Right lobe of liver (tissue), 6 donors: ENCODE results near the gene ALCAM. TPM values are rescaled to one million over a fixed set of nuclear protein-coding genes. Genes with fewer than 3 reads are reported as not detected.

Experiments
- ATAC-seq, 4 donors: fragments of 200-7000 bp; cut with Tn5 transposase; one replicate each; pipeline ENCODE4 v1.9.1; 2020; ENCODE audit warnings: mild to moderate bottlenecking in 4 of 4, moderate library complexity in 4 of 4
- DNase-seq, 3 donors: peaks; one replicate each; pipeline ENCODE4 v3.0.0-alpha.2; 2020
- H3K27ac ChIP-seq, 3 donors: fragments of 200-600 bp; one replicate each; pipeline ENCODE4 v1.8.0; 2022
- H3K27me3 ChIP-seq, 2 donors: fragments of 200-600 bp; one replicate each; pipeline ENCODE4 v1.8.0; 2022
- H3K36me3 ChIP-seq, 4 donors: fragments of 200-600 bp; sonication (generic) in 1 of 4; one replicate each; pipeline versions ENCODE4 v1.5.1 to v1.8.0; 2017 to 2022; ENCODE audit warnings: control low read depth in 1 of 4
- H3K4me1 ChIP-seq, 4 donors: fragments of 200-600 bp; sonication (generic) in 1 of 4; one replicate each; pipeline versions ENCODE4 v1.5.1 to v1.8.0; 2017 to 2022; ENCODE audit warnings: control low read depth in 1 of 4
- H3K4me3 ChIP-seq, 3 donors: fragments of 200-600 bp; one replicate each; pipeline ENCODE4 v1.8.0; 2022
- H3K9me3 ChIP-seq, 4 donors: fragments of 200-600 bp; sonication (generic) in 1 of 4; one replicate each; pipeline versions ENCODE4 v1.5.1 to v1.8.0; 2017 to 2022; ENCODE audit warnings: control low read depth in 1 of 4
- CTCF ChIP-seq, 4 donors: fragments of 200-600 bp in 3 of 4; fragments of 450-650 bp in 1 of 4; IDR thresholded peaks; one replicate each; pipeline versions ENCODE4 v1.5.1 to v1.8.0; 2016 to 2022; ENCODE audit warnings: antibody characterized with exemption in 4 of 4, mild to moderate bottlenecking in 2 of 4
- POLR2A ChIP-seq: fragments of 450-650 bp; IDR thresholded peaks from one replicate; pipeline ENCODE4 v1.6.1; 2017; ENCODE audit warnings: antibody characterized with exemption, mild to moderate bottlenecking
- WGBS: methylation state at CpG from one replicate; pipeline ENCODE4 v1.1.6; 2018; ENCODE audit warnings: low coverage, low lambda C conversion rate; ENCODE audit not compliant: insufficient coverage; ENCODE audit errors: missing lambda C conversion rate; 5-methylcytosine and 5-hydroxymethylcytosine counted together
- intact Hi-C, 2 donors: fragments of 100-400 bp; cut with DNase I; formaldehyde crosslinking; loops; one replicate each; pipeline versions ENCODE4 v1.11.2 to v1.14.1; 2022
- total RNA-seq, 6 experiments: library from RNA; depleted of rRNA in 2 of 6; stranded (reverse); fragments of >200 nt in 2 of 6; fragmentation: NEBNext Ultra II Directional in 3 of 6; extraction: Animal tissue kit (Norgen Biotek cat#: 25700) in 3 of 6; gene quantifications; one replicate each; pipeline versions ENCODE4 v1.1.0 to v1.2.4, GENCODE V29; 2016 to 2023
- donor health status: DM: no; HTN: yes; CAD: no.
- donor health status: DM: no; HTN: no; CAD: no.
- donor health status: DM: no; HTN: no; CAD: no.
- donor health status: DM: no; HTN: yes; CAD: no.
- donor health status: DM: no; HTN: yes; CAD: no.

Gene ALCAM
- total RNA-seq, 6 experiments from 2014 or later: 21.9 to 43.4 (median 34.5) TPM

GRCh38 chr3:105503191-105503593 is 136.5 kb downstream of the ALCAM start:
- Histone ChIP-seq H3K27me3 (no peaks in the 10 kb centered on the region), H3K27ac (peak overlapping the region in 2 of 3 donors; percentile 53 to 60), H3K4me3 (peak overlapping the region in 2 of 3 donors; percentile 32 to 36), H3K9me3 (no peaks in the 10 kb centered on the region), H3K4me1 (peaks cover 0 to 63% (median 10%) of the 10 kb centered on the region in 4 donors), H3K36me3 (no peaks in the 10 kb centered on the region)
- ATAC-seq (peak; percentile 82 to 92 (median 88)), DNase-seq (no peak)
- TF ChIP-seq CTCF (IDR thresholded peaks at IDR 0.05): no peak
- no peak for TF ChIP-seq POLR2A
- 25% methylated on average over 3 of the region's 3 CpGs for WGBS
- intact Hi-C loops: no loop called here

- peak; percentile 29 to 55 (median 44) for DNase-seq
- 50% methylated on average over 8 of the region's 13 CpGs for WGBS
- peak overlapping the region; percentile 24 to 60 (median 53) for H3K27ac ChIP-seq
These were observed 137.8 kb downstream of the ALCAM start for GRCh38 chr3:105504440-105504951.

GRCh38 chr3:105505170-105505569 is 138.5 kb downstream of the ALCAM start:
- intact Hi-C loops: no loop called here
- DNase-seq (no peak), ATAC-seq (no peak)
- Histone ChIP-seq H3K4me1 (peaks cover 0 to 50% (median 10%) of the 10 kb centered on the region in 4 donors), H3K27ac (peak overlapping the region in 1 of 3 donors; percentile 60), H3K36me3 (no peaks in the 10 kb centered on the region), H3K4me3 (peak overlapping the region in 1 of 3 donors; percentile 36), H3K27me3 (no peaks in the 10 kb centered on the region), H3K9me3 (no peaks in the 10 kb centered on the region)
- WGBS: 70% methylated on average over 5 of the region's 5 CpGs
- TF ChIP-seq CTCF (IDR thresholded peaks at IDR 0.05): no peak
- no peak for TF ChIP-seq POLR2A

More at GRCh38 chr3:105504440-105504951, 137.8 kb downstream of the ALCAM start:
- peak; percentile 14 to 48 (median 24) for ATAC-seq
- TF ChIP-seq POLR2A: no peak
- no peak for TF ChIP-seq CTCF (IDR thresholded peaks at IDR 0.05)
- Histone ChIP-seq H3K4me1 (peaks cover 0 to 57% (median 10%) of the 10 kb centered on the region in 4 donors), H3K27me3 (no peaks in the 10 kb centered on the region), H3K9me3 (no peaks in the 10 kb centered on the region), H3K36me3 (no peaks in the 10 kb centered on the region), H3K4me3 (peak overlapping the region in 2 of 3 donors; percentile 32 to 36)
- intact Hi-C loops: no loop called here

- no peak overlapping the region for H3K27ac ChIP-seq
- H3K27me3 ChIP-seq: no peaks in the 10 kb centered on the region
- TF ChIP-seq CTCF (IDR thresholded peaks at IDR 0.05): no peak
- no peak for ATAC-seq
- intact Hi-C loops: no loop called here
- H3K4me1 ChIP-seq: peaks cover 0 to 4% (median 1%) of the 10 kb centered on the region in 4 donors
- H3K9me3 ChIP-seq: no peaks in the 10 kb centered on the region
- H3K36me3 ChIP-seq: no peaks in the 10 kb centered on the region
- no peak overlapping the region for H3K4me3 ChIP-seq
- no peak for DNase-seq
These were observed 144.3 kb downstream of the ALCAM start for GRCh38 chr3:105511031-105511430.
